ENCODE data around the gene SIGLEC11. TPM values are rescaled to one million over a fixed set of nuclear protein-coding genes. Genes with fewer than 3 reads are reported as not detected.

Gene SIGLEC11
- total RNA-seq, 2 donors from 2014 or later, result not detected

DNA sequence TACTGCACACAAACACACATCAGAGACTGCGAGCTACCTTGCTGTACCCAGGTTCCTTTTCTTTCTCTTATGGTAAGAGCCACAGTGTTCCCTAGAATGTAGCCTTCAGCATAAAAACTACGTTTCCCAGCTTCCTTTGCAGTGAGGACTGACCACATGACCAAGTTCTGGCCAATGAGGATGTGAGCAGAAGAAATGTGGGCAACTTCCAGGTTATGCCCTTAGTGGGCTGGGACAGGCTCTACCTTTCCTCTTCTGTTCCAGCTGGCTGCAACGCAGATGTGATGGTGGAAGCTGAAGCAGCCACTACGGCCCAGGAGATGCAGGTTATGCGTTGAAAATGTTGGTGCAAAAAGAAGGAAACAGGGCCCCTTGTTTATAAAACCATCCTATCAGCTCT, 36.7 kb upstream of the SIGLEC11 start:
- Mint-ChIP-seq H3K4me1 (no peaks in the 10 kb centered on the region), H3K27ac (no peak overlapping the region), H3K9me3 (no peaks in the 10 kb centered on the region), H3K4me3 (no peak overlapping the region), H3K27me3 (ENCODE audit: insufficient read depth) (no peaks in the 10 kb centered on the region), H3K36me3 (ENCODE audit: low read depth) (peaks cover 67% of the 10 kb centered on the region)
- no peak overlapping the region for H3K27ac ChIP-seq (ENCODE audit: low read depth, low read length)
- no peak overlapping the region for H3K9ac ChIP-seq (ENCODE audit: extremely low read depth, low read length, poor library complexity, severe bottlenecking)
- DNase-seq, result peak; percentile 81
- no peaks in the 10 kb centered on the region for H3K9me3 ChIP-seq (ENCODE audit: control insufficient read depth, low read length)
- 83 to 93% methylated on average over 1 to 5 of the region's 5 CpGs for WGBS, 2 experiments (ENCODE audit: insufficient coverage in 1 of 2, insufficient read length in 1 of 2)
- no peak overlapping the region for H3K4me3 ChIP-seq (ENCODE audit: low read length)
- TF ChIP-seq, protein P1, sequence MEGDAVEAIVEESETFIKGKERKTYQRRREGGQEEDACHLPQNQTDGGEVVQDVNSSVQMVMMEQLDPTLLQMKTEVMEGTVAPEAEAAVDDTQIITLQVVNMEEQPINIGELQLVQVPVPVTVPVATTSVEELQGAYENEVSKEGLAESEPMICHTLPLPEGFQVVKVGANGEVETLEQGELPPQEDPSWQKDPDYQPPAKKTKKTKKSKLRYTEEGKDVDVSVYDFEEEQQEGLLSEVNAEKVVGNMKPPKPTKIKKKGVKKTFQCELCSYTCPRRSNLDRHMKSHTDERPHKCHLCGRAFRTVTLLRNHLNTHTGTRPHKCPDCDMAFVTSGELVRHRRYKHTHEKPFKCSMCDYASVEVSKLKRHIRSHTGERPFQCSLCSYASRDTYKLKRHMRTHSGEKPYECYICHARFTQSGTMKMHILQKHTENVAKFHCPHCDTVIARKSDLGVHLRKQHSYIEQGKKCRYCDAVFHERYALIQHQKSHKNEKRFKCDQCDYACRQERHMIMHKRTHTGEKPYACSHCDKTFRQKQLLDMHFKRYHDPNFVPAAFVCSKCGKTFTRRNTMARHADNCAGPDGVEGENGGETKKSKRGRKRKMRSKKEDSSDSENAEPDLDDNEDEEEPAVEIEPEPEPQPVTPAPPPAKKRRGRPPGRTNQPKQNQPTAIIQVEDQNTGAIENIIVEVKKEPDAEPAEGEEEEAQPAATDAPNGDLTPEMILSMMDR (conservative IDR thresholded peaks at IDR 0.05), result no peak
- H3K4me1 ChIP-seq (ENCODE audit: control insufficient read depth, insufficient read depth, low read length), result no peaks in the 10 kb centered on the region
- no peaks in the 10 kb centered on the region for H3K27me3 ChIP-seq (ENCODE audit: control insufficient read depth, insufficient read depth, low read length, poor library complexity, severe bottlenecking)
- peaks cover 31% of the 10 kb centered on the region for H3K36me3 ChIP-seq (ENCODE audit: control insufficient read depth, insufficient read depth, low read length)

DNA sequence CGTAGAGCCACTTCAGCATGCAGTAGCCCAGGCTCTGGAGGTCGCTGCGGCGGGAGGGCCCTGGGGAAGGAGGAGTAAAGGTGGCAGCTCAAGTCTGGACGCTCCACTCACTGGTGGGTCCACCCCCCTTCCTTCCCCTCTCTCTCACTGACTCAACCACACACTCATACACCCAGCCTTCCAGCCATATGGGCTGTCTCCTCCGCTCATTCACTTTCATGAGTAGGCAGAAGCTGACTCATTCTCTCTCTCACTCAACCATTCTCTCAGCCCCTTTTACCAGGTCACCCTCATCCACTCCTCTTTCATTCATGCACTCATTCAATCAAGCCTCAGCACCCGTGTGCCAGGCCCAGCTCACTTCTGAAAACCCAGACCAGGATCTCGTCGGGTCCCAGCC, 27.5 kb upstream of the SIGLEC11 start:
- Histone ChIP-seq H3K9me3 (ENCODE audit: control insufficient read depth, low read length) (no peaks in the 10 kb centered on the region), H3K4me1 (ENCODE audit: control insufficient read depth, insufficient read depth, low read length) (no peaks in the 10 kb centered on the region), H3K36me3 (ENCODE audit: control insufficient read depth, insufficient read depth, low read length) (peaks cover 30% of the 10 kb centered on the region), H3K9ac (ENCODE audit: extremely low read depth, low read length, poor library complexity, severe bottlenecking) (no peak overlapping the region), H3K27me3 (ENCODE audit: control insufficient read depth, insufficient read depth, low read length, poor library complexity, severe bottlenecking) (no peaks in the 10 kb centered on the region), H3K4me3 (ENCODE audit: low read length) (no peak overlapping the region), H3K27ac (ENCODE audit: low read depth, low read length) (no peak overlapping the region)
- whole genome bisulfite sequencing, 2 experiments (ENCODE audit: insufficient coverage in 1 of 2, insufficient read length in 1 of 2), result 95 to 100% methylated on average over 4 to 9 of the region's 9 CpGs
- Mint-ChIP-seq H3K27ac (no peak overlapping the region), H3K9me3 (no peaks in the 10 kb centered on the region), H3K4me1 (no peaks in the 10 kb centered on the region), H3K36me3 (ENCODE audit: low read depth) (peaks cover 48% of the 10 kb centered on the region), H3K4me3 (no peak overlapping the region), H3K27me3 (ENCODE audit: insufficient read depth) (no peaks in the 10 kb centered on the region)
- DNase-seq, result no peak
- TF ChIP-seq, protein P1 (conservative IDR thresholded peaks at IDR 0.05), result no peak

DNA sequence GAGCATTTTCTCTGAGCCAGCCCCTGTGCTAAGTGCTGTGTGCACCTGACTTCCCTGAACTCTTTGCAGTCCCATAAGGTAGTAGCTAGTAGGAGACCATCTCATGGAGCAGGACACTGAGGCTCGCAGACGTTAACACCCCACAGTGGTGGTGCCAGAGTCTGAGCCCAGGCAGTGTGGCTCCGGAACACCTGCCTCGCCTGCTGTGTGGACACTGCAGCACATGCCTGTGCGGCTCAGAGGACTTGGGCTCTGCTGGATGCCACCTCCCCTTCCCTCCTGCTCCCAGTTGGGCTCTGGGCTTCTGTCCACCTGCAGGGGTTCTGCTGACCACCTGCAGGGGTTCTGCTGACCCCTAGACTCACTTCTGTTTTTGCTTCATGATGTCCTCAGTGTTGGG, 27.0 kb upstream of the SIGLEC11 start:
- no peak overlapping the region for H3K27ac Mint-ChIP-seq
- WGBS, 2 experiments (ENCODE audit: insufficient coverage in 1 of 2, insufficient read length in 1 of 2), result 88 to 100% methylated on average over 2 to 5 of the region's 5 CpGs
- H3K4me1 Mint-ChIP-seq, result no peaks in the 10 kb centered on the region
- TF ChIP-seq, protein P1 (conservative IDR thresholded peaks at IDR 0.05), result no peak
- Histone ChIP-seq H3K36me3 (ENCODE audit: control insufficient read depth, insufficient read depth, low read length) (peaks cover 27% of the 10 kb centered on the region), H3K9me3 (ENCODE audit: control insufficient read depth, low read length) (no peaks in the 10 kb centered on the region), H3K27me3 (ENCODE audit: control insufficient read depth, insufficient read depth, low read length, poor library complexity, severe bottlenecking) (no peaks in the 10 kb centered on the region), H3K9ac (ENCODE audit: extremely low read depth, low read length, poor library complexity, severe bottlenecking) (no peak overlapping the region), H3K4me3 (ENCODE audit: low read length) (no peak overlapping the region), H3K4me1 (ENCODE audit: control insufficient read depth, insufficient read depth, low read length) (no peaks in the 10 kb centered on the region), H3K27ac (ENCODE audit: low read depth, low read length) (no peak overlapping the region)
- peaks cover 45% of the 10 kb centered on the region for H3K36me3 Mint-ChIP-seq (ENCODE audit: low read depth)
- DNase-seq, result no peak
- no peak overlapping the region for H3K4me3 Mint-ChIP-seq
- H3K9me3 Mint-ChIP-seq, result no peaks in the 10 kb centered on the region
- no peaks in the 10 kb centered on the region for H3K27me3 Mint-ChIP-seq (ENCODE audit: insufficient read depth)
